Liver (tissue), 3 donors: ENCODE results near the gene CRYBG1.

Experiments used
- CTCF ChIP-seq: fragments of 150-350 bp; IDR thresholded peaks from 2 replicates; pipeline ENCODE4 v1.5.1; 2017; ENCODE audit warnings: improper control_type of control experiment, low read depth, low read length; ENCODE audit not compliant: missing input control
- EGR1 ChIP-seq, 2 donors: IDR thresholded peaks; 2 replicates each; pipeline ENCODE4 v1.6.1; 2016 to 2018; ENCODE audit warnings: antibody characterized with exemption in 2 of 2, low read depth in 2 of 2
- GABPA ChIP-seq, 2 donors: IDR thresholded peaks in 1 of 2; conservative IDR thresholded peaks in 1 of 2; 2 replicates each; pipeline ENCODE4 v1.6.1; 2016; ENCODE audit warnings: antibody characterized with exemption in 2 of 2, mild to moderate bottlenecking in 1 of 2, moderate library complexity in 1 of 2
- JUND ChIP-seq, 2 donors: IDR thresholded peaks; 2 replicates each; pipeline ENCODE4 v1.6.1; 2016; ENCODE audit warnings: antibody characterized with exemption in 2 of 2
- RAD21 ChIP-seq, 2 donors: IDR thresholded peaks; 2 replicates each; pipeline ENCODE4 v1.6.1; 2016; ENCODE audit warnings: antibody characterized with exemption in 2 of 2, mild to moderate bottlenecking in 2 of 2
- REST ChIP-seq: IDR thresholded peaks from 2 replicates; pipeline ENCODE4 v1.6.1; 2016; ENCODE audit warnings: antibody characterized with exemption, mild to moderate bottlenecking
- RXRA ChIP-seq, 2 donors: IDR thresholded peaks; 2 replicates each; pipeline ENCODE4 v1.6.1; 2017 to 2018; ENCODE audit warnings: antibody characterized with exemption in 2 of 2, mild to moderate bottlenecking in 1 of 2
- TAF1 ChIP-seq: conservative IDR thresholded peaks from 2 replicates; pipeline ENCODE4 v1.6.1; 2016; ENCODE audit warnings: antibody characterized with exemption, mild to moderate bottlenecking
- YY1 ChIP-seq: IDR thresholded peaks from 2 replicates; pipeline ENCODE4 v1.6.1; 2016; ENCODE audit warnings: antibody characterized with exemption, mild to moderate bottlenecking
- donor health status: healthy.
- donor health status: healthy.

- TF ChIP-seq CTCF (no peak), RAD21 (IDR thresholded peaks at IDR 0.05) (no peak), GABPA (IDR thresholded peaks at IDR 0.05 in 1 of 2, conservative IDR thresholded peaks at IDR 0.05 in 1 of 2) (no peak), EGR1 (IDR thresholded peaks at IDR 0.05; ENCODE audit: low read depth in 2 of 2) (no peak), TAF1 (no peak), YY1 (no peak), JUND (IDR thresholded peaks at IDR 0.05) (no peak), REST (no peak), RXRA (IDR thresholded peaks at IDR 0.05) (no peak)
These were observed 166.6 kb downstream of the CRYBG1 start for GRCh38 chr6:106527117-106527516.
